HepG2 (cell line): ENCODE data around the gene C1QTNF1. TPM values are rescaled to one million over a fixed set of nuclear protein-coding genes. Genes with fewer than 3 reads are reported as not detected.
A peak's percentile ranks its signal among the peaks of the same experiment; 100 is the strongest.

Experiments
- CEBPB ChIP-seq: IDR thresholded peaks from 2 replicates; pipeline ENCODE4 v1.6.1; 2011; ENCODE audit warnings: low read depth, low read length, improper control_type of control experiment, borderline replicate concordance
- HNRNPLL ChIP-seq: fragments of 200-400 bp; formaldehyde crosslinking; IDR thresholded peaks from 2 replicates; pipeline ENCODE4 v1.6.1; 2017; ENCODE audit warnings: mild to moderate bottlenecking, low read depth, low read length; ENCODE audit not compliant: poor library complexity, severe bottlenecking
- HOXA3 ChIP-seq: sonication (generic); formaldehyde crosslinking; IDR thresholded peaks from 2 replicates; pipeline ENCODE4 v1.5.0; 2020; ENCODE audit warnings: missing genetic modification reagents
- PHB2 ChIP-seq: fragments of 450-650 bp; IDR thresholded peaks from 2 replicates; pipeline ENCODE4 v1.6.1; 2018; ENCODE audit not compliant: partially characterized antibody
- SATB2 ChIP-seq: sonication (generic); formaldehyde crosslinking; IDR thresholded peaks from 2 replicates; pipeline ENCODE4 v1.5.0; 2020; ENCODE audit warnings: missing genetic modification reagents
- STAG1 ChIP-seq: sonication (generic); formaldehyde crosslinking; IDR thresholded peaks from 2 replicates; pipeline ENCODE4 v1.4.0; 2020; ENCODE audit warnings: missing genetic modification reagents
- ZNF256 ChIP-seq: sonication (generic); formaldehyde crosslinking; conservative IDR thresholded peaks from 2 replicates; pipeline ENCODE4 v1.4.0; 2020; ENCODE audit warnings: missing genetic modification reagents
- ZNF432 ChIP-seq: sonication (generic); formaldehyde crosslinking; IDR thresholded peaks from 2 replicates; pipeline ENCODE4 v1.5.0; 2020; ENCODE audit warnings: missing genetic modification reagents, mild to moderate bottlenecking, borderline replicate concordance
- ZNF546 ChIP-seq: sonication (generic); formaldehyde crosslinking; conservative IDR thresholded peaks from 2 replicates; pipeline ENCODE4 v1.8.1; 2023; ENCODE audit warnings: mild to moderate bottlenecking, missing genetic modification reagents
- ZNF737 ChIP-seq: sonication (generic); formaldehyde crosslinking; IDR thresholded peaks from 2 replicates; pipeline ENCODE4 v1.5.0; 2020; ENCODE audit warnings: missing genetic modification reagents, mild to moderate bottlenecking, borderline replicate concordance
- ZNF772 ChIP-seq: sonication (generic); formaldehyde crosslinking; IDR thresholded peaks from 2 replicates; pipeline ENCODE4 v1.5.0; 2020; ENCODE audit warnings: mild to moderate bottlenecking, missing genetic modification reagents
- ZNF776 ChIP-seq: sonication (generic); formaldehyde crosslinking; IDR thresholded peaks from 2 replicates; pipeline ENCODE4 v1.4.0; 2020; ENCODE audit warnings: mild to moderate bottlenecking, missing genetic modification reagents
- ZNF839 ChIP-seq: sonication (generic); formaldehyde crosslinking; IDR thresholded peaks from 2 replicates; pipeline ENCODE4 v1.4.0; 2020; ENCODE audit warnings: missing genetic modification reagents, mild to moderate bottlenecking, borderline replicate concordance
- polyA plus RNA-seq, 8 experiments: library from polyadenylated mRNA; depleted of rRNA in 3 of 8; stranded (reverse) in 7 of 8; unstranded in 1 of 8; fragments of >200 nt; fragmentation: Illumina TruSeq in 4 of 8; extraction: Trizol in 4 of 8; gene quantifications; 2 replicates each; pipeline versions ENCODE4 v1.2.1 to v1.2.3, GENCODE V29; 2011 to 2016; ENCODE audit warnings: low read depth in 4 of 8, missing spikeins in 1 of 8, mixed read lengths in 1 of 8; ENCODE audit not compliant: insufficient read depth in 1 of 8
- total RNA-seq, 5 experiments: library from RNA; depleted of rRNA; stranded (reverse); fragments of >200 nt; fragmentation: Illumina TruSeq; extraction: Trizol; gene quantifications; 2 replicates each; pipeline ENCODE4 v1.2.3, GENCODE V29; 2016; ENCODE audit warnings: low read depth in 1 of 5
- TF ChIP-seq, protein P1 (sequence below): sonication (generic); formaldehyde crosslinking; IDR thresholded peaks from 2 replicates; pipeline ENCODE4 v1.4.0; 2020; ENCODE audit warnings: missing genetic modification reagents
- TF ChIP-seq, protein P2 (sequence below): sonication (generic); formaldehyde crosslinking; IDR thresholded peaks from 2 replicates; pipeline ENCODE4 v1.8.0; 2022; ENCODE audit warnings: mild to moderate bottlenecking, missing genetic modification reagents; ENCODE audit not compliant: insufficient replicate concordance
- TF ChIP-seq, protein P3 (sequence below): IDR thresholded peaks from 2 replicates; pipeline ENCODE4 v1.6.1; 2016; ENCODE audit warnings: control low read depth
- TF ChIP-seq, protein P4 (sequence below): IDR thresholded peaks from 2 replicates; pipeline ENCODE4 v1.6.1; 2016; ENCODE audit warnings: missing compliant biosample characterization, missing genetic modification reagents, borderline replicate concordance
- TF ChIP-seq, protein P5 (sequence below): sonication (generic); formaldehyde crosslinking; IDR thresholded peaks from 2 replicates; pipeline ENCODE4 v1.8.1; 2023; ENCODE audit warnings: mild to moderate bottlenecking, missing genetic modification reagents

The C1QTNF1 gene
- total and polyA plus RNA-seq, 2 of the 13 experiments (the other 11 are each of a cell fraction or from before 2014, with no cell fraction given), result 0.18 to 0.86 TPM

DNA sequence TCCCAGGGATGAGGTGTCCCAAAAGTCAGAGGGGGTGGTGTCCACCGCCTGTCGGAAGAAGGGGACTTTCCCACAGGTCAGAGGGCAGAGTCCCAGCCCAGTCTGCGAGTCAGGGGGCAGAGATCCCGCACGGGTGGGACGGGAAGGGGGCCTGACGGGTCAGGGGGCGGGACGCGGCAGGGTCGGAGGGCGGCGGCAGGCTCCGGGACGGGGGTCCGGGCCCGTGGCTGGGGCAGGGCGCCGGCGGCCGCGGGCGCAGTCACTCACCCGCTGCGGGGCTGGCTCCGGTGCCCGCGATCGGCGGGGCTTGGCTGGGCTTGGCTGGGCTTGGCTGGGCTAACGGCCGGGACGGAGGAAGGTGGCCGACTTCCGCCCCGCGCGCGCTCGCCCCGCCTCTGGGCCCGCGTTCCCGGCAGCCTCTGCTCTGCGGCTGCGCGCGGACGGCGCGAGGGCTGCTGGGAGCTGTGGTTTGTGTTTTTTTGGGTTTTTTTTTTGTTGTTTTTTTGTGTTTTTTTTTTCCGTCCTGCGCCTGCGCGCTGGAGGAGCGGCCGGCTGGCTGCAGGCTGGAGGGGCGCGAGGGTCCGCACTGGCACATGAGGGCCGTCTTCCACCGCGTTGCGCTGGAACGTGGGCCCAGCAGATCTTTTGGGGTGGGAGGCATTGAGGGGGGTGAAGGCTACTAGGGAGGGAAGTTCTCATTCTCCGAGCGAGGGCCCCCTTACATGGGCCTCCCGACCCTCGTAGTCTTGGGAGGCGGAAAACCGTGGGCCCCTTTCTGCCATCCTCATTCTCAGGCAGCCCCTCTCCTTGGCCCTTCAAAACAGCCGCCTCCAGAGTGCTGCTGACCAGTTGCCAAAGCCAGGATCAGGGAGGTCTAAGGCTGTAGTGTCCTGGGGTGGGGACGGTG lies 14.3 kb upstream of the C1QTNF1 start, which contains the start of gene CANT1 (continued):
- TF ChIP-seq, protein P1, sequence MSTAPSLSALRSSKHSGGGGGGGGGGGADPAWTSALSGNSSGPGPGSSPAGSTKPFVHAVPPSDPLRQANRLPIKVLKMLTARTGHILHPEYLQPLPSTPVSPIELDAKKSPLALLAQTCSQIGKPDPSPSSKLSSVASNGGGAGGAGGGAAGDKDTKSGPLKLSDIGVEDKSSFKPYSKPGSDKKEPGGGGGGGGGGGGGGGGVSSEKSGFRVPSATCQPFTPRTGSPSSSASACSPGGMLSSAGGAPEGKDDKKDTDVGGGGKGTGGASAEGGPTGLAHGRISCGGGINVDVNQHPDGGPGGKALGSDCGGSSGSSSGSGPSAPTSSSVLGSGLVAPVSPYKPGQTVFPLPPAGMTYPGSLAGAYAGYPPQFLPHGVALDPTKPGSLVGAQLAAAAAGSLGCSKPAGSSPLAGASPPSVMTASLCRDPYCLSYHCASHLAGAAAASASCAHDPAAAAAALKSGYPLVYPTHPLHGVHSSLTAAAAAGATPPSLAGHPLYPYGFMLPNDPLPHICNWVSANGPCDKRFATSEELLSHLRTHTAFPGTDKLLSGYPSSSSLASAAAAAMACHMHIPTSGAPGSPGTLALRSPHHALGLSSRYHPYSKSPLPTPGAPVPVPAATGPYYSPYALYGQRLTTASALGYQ (CRISPR knock-in tag), result peak; percentile 76; the same call in 1 of the 2 replicates
- TF ChIP-seq CEBPB, result no peak
- no peak for TF ChIP-seq SATB2 (CRISPR knock-in tag)
- TF ChIP-seq PHB2, result no peak
- TF ChIP-seq, protein P2, sequence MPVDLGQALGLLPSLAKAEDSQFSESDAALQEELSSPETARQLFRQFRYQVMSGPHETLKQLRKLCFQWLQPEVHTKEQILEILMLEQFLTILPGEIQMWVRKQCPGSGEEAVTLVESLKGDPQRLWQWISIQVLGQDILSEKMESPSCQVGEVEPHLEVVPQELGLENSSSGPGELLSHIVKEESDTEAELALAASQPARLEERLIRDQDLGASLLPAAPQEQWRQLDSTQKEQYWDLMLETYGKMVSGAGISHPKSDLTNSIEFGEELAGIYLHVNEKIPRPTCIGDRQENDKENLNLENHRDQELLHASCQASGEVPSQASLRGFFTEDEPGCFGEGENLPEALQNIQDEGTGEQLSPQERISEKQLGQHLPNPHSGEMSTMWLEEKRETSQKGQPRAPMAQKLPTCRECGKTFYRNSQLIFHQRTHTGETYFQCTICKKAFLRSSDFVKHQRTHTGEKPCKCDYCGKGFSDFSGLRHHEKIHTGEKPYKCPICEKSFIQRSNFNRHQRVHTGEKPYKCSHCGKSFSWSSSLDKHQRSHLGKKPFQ (CRISPR knock-in tag), result no peak
- TF ChIP-seq, protein P3, sequence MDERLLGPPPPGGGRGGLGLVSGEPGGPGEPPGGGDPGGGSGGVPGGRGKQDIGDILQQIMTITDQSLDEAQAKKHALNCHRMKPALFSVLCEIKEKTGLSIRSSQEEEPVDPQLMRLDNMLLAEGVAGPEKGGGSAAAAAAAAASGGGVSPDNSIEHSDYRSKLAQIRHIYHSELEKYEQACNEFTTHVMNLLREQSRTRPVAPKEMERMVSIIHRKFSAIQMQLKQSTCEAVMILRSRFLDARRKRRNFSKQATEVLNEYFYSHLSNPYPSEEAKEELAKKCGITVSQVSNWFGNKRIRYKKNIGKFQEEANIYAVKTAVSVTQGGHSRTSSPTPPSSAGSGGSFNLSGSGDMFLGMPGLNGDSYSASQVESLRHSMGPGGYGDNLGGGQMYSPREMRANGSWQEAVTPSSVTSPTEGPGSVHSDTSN, result no peak
- peak; percentile 58 for TF ChIP-seq HNRNPLL
- TF ChIP-seq, protein P4, sequence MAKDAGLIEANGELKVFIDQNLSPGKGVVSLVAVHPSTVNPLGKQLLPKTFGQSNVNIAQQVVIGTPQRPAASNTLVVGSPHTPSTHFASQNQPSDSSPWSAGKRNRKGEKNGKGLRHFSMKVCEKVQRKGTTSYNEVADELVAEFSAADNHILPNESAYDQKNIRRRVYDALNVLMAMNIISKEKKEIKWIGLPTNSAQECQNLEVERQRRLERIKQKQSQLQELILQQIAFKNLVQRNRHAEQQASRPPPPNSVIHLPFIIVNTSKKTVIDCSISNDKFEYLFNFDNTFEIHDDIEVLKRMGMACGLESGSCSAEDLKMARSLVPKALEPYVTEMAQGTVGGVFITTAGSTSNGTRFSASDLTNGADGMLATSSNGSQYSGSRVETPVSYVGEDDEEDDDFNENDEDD (CRISPR knock-in tag), result peak; percentile 90; the same call in 1 of the 2 replicates
- TF ChIP-seq ZNF546 (CRISPR knock-in tag), result peak; percentile 92
- no peak; the same call in 1 of the 2 replicates for TF ChIP-seq ZNF839 (CRISPR knock-in tag)
- peak; percentile 71 for TF ChIP-seq ZNF772 (CRISPR knock-in tag)
- peak; percentile 55; the same call in 1 of the 2 replicates for TF ChIP-seq ZNF776 (CRISPR knock-in tag)
- no peak for TF ChIP-seq ZNF432
- TF ChIP-seq STAG1 (CRISPR knock-in tag), result no peak
- TF ChIP-seq ZNF256 (CRISPR knock-in tag), result 0 out of 2 replicates have a peak, but pooled peaks have one; percentile 60
- no peak for TF ChIP-seq ZNF737
- TF ChIP-seq, protein P5, sequence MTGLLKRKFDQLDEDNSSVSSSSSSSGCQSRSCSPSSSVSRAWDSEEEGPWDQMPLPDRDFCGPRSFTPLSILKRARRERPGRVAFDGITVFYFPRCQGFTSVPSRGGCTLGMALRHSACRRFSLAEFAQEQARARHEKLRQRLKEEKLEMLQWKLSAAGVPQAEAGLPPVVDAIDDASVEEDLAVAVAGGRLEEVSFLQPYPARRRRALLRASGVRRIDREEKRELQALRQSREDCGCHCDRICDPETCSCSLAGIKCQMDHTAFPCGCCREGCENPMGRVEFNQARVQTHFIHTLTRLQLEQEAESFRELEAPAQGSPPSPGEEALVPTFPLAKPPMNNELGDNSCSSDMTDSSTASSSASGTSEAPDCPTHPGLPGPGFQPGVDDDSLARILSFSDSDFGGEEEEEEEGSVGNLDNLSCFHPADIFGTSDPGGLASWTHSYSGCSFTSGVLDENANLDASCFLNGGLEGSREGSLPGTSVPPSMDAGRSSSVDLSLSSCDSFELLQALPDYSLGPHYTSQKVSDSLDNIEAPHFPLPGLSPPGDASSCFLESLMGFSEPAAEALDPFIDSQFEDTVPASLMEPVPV (CRISPR knock-in tag), result peak; percentile 73; the same call in 1 of the 2 replicates
- TF ChIP-seq HOXA3, result peak; percentile 85
